HCT116 (cell line): ENCODE results near the gene IP6K3. TPM values are rescaled to one million over a fixed set of nuclear protein-coding genes. Genes with fewer than 3 reads are reported as not detected.

Experiments
- ATAC-seq: fragments of 200-7000 bp; cut with Tn5 transposase; 2 replicates; pipeline ENCODE4 v1.9.1; 2020; ENCODE audit warnings: mild to moderate bottlenecking, moderate library complexity
- BruUV-seq: library from RNA; stranded (reverse); fragments of 400-500 nt; replicated peaks from 2 replicates; lab custom pipeline; 2021; lab: Mats Ljungman, UMichigan
- CTCF ChIA-PET: fragments of 300-600 bp; sonication (Branson Sonifier 250); formaldehyde crosslinking; loops from one replicate; lab custom pipeline; 2021; ENCODE audit warnings: antibody characterized with exemption; lab: Charles Lee
- POLR2A ChIA-PET: fragments of 300-600, 350-600 bp; sonication (Branson Sonifier 250); formaldehyde crosslinking; loops from one replicate; lab custom pipeline; 2021; ENCODE audit warnings: antibody characterized with exemption; lab: Charles Lee
- RAD21 ChIA-PET, 2 experiments: fragments of 300-600 bp; sonication (Branson Sonifier 250); formaldehyde crosslinking; loops; one replicate each; lab custom pipeline; 2023; ENCODE audit warnings: low total read pairs in 2 of 2; ENCODE audit not compliant: uncharacterized antibody in 2 of 2, unreplicated experiment in 2 of 2, low non-redundant PET in 1 of 2; lab: Charles Lee
- DNase-seq: peaks from one replicate; pipeline ENCODE4 v3.0.0-alpha.2; 2010; ENCODE audit warnings: low read depth, low spot score
- H2AFZ ChIP-seq: fragments of 200-600 bp; shearing (Covaris generic), sonication (generic); 2 replicates; pipeline ENCODE4 v1.6.1; 2017; ENCODE audit warnings: low read depth, mixed run types, mixed read lengths, antibody characterized with exemption, low read length; ENCODE audit not compliant: poor library complexity, severe bottlenecking
- H3K27ac ChIP-seq: 2 replicates; pipeline ENCODE4 v1.5.1; 2012; ENCODE audit warnings: low read depth, low read length
- H3K27me3 ChIP-seq: fragments of 200-600 bp; sonication (generic); 2 replicates; pipeline ENCODE4 v1.6.1; 2016; ENCODE audit warnings: mixed run types, low read length, mixed read lengths; ENCODE audit not compliant: insufficient read depth
- H3K36me3 ChIP-seq, 2 experiments: fragments of 200-500 bp in 1 of 2; fragments of 200-600 bp in 1 of 2; sonication (Bioruptor generic) in 1 of 2; sonication (generic) in 1 of 2; 2 replicates each; pipeline versions ENCODE4 v1.5.1 to v1.6.1; 2014 to 2016; ENCODE audit warnings: low read length in 2 of 2, inconsistent platforms in 1 of 2, mixed read lengths in 1 of 2, mixed run types in 1 of 2; ENCODE audit not compliant: insufficient read depth in 2 of 2, control insufficient read depth in 1 of 2
- H3K4me1 ChIP-seq, 2 experiments: fragments of 200-600 bp in 1 of 2; sonication (generic) in 1 of 2; 2 replicates each; pipeline versions ENCODE4 v1.5.1 to v1.6.1; 2012 to 2017; ENCODE audit warnings: low read length in 2 of 2, inconsistent platforms in 1 of 2, mild to moderate bottlenecking in 1 of 2, mixed read lengths in 1 of 2, mixed run types in 1 of 2, moderate library complexity in 1 of 2; ENCODE audit not compliant: insufficient read depth in 2 of 2, control insufficient read depth in 1 of 2
- H3K4me2 ChIP-seq: fragments of 200-600 bp; sonication (generic); 2 replicates; pipeline ENCODE4 v1.6.1; 2017; ENCODE audit warnings: mixed run types, low read length, mixed read lengths
- H3K4me3 ChIP-seq, 2 experiments: fragments of 200-600 bp in 1 of 2; sonication (generic) in 1 of 2; replicated peaks in 1 of 2; 2 replicates each; pipeline ENCODE4 v1.5.1; 2011 to 2016; ENCODE audit warnings: low read length in 2 of 2, control low read depth in 1 of 2, low read depth in 1 of 2, mild to moderate bottlenecking in 1 of 2, mixed read lengths in 1 of 2, mixed run types in 1 of 2
- H3K79me2 ChIP-seq: fragments of 200-600 bp; sonication (generic); 2 replicates; pipeline ENCODE4 v1.6.1; 2017; ENCODE audit warnings: mild to moderate bottlenecking, mixed run types, low read length, moderate library complexity, mixed read lengths; ENCODE audit not compliant: insufficient read depth
- H3K9ac ChIP-seq: fragments of 200-600 bp; sonication (generic); 2 replicates; pipeline ENCODE4 v1.6.1; 2016; ENCODE audit warnings: low read length, mixed read lengths
- H3K9me2 ChIP-seq: fragments of 200-600 bp; sonication (generic), shearing (Covaris generic); 2 replicates; pipeline ENCODE4 v1.6.1; 2017; ENCODE audit warnings: mixed run types, mild to moderate bottlenecking, moderate library complexity; ENCODE audit not compliant: insufficient read depth
- H3K9me3 ChIP-seq, 2 experiments: fragments of 200-500 bp in 1 of 2; fragments of 200-600 bp in 1 of 2; sonication (Bioruptor generic) in 1 of 2; sonication (generic) in 1 of 2; 2 replicates each; pipeline ENCODE4 v1.6.1; 2014 to 2017; ENCODE audit warnings: low read length in 2 of 2, mixed read lengths in 2 of 2, inconsistent platforms in 1 of 2, low read depth in 1 of 2, mild to moderate bottlenecking in 1 of 2, mixed run types in 1 of 2, moderate library complexity in 1 of 2; ENCODE audit not compliant: control insufficient read depth in 1 of 2, insufficient read depth in 1 of 2
- H4K20me1 ChIP-seq: fragments of 200-600 bp; sonication (generic), shearing (Covaris generic); 2 replicates; pipeline ENCODE4 v1.6.1; 2017; ENCODE audit warnings: mixed run types, mild to moderate bottlenecking, moderate library complexity; ENCODE audit not compliant: insufficient read depth
- EZH2 ChIP-seq: fragments of 200-600 bp; sonication (generic); IDR thresholded peaks from 2 replicates; pipeline ENCODE4 v1.6.1; 2017; ENCODE audit warnings: antibody characterized with exemption, mixed run types
- JUND ChIP-seq: IDR thresholded peaks from 2 replicates; pipeline ENCODE4 v1.6.1; 2012
- RAD21 ChIP-seq: IDR thresholded peaks from 2 replicates; pipeline ENCODE4 v1.6.1; 2012; ENCODE audit warnings: low read depth, mild to moderate bottlenecking
- intact Hi-C: fragments of 100-400 bp; cut with micrococcal nuclease; formaldehyde crosslinking; loops from 2 replicates; pipeline ENCODE4 v1.10.0; 2022
- total RNA-seq: library from RNA; stranded (reverse); gene quantifications from one replicate; pipeline ENCODE4 v1.2.1, GENCODE V29; 2021; ENCODE audit not compliant: unreplicated experiment
- TF ChIP-seq, protein P1 (sequence below): IDR thresholded peaks from 2 replicates; pipeline ENCODE4 v1.6.1; 2012; ENCODE audit warnings: low read depth
- TF ChIP-seq, protein P2 (sequence below), 3 experiments: fragments of 200-600 bp in 1 of 3; sonication (generic) in 1 of 3; IDR thresholded peaks in 2 of 3; conservative IDR thresholded peaks in 1 of 3; 2 replicates each; pipeline ENCODE4 v1.5.1; 2012 to 2017; ENCODE audit warnings: low read depth in 2 of 3, low read length in 2 of 3, antibody characterized with exemption in 1 of 3, borderline replicate concordance in 1 of 3, control low read depth in 1 of 3, mild to moderate bottlenecking in 1 of 3, mixed read lengths in 1 of 3, mixed run types in 1 of 3, moderate library complexity in 1 of 3; ENCODE audit not compliant: insufficient read depth in 1 of 3

Gene IP6K3
- total RNA-seq, 1 experiment from 2014 or later, result not detected

DNA sequence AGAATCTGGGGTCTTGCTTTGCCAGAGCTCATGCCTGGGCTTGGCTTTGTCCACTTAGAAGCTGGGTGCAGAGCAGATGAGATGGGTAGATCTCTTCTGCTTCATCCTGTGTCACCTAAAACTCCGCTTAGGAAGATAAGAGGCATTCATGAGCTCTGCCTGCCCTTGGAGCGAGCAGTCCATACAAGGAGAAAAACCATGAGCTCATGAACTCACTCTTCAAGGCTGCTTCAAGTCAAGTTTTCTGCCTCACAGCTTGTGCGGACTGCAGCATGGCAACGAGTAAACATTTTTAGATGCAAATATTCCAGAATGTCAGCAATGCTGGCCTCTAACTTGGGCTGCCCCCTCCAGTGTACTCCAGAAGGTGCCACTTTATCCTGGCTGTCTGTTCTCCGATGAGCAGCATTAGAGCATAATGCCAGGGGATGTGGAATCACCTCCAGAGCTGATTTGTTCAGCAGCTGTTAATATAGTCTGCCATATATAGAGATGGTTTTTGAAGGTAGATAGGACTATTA, 24.5 kb downstream of the IP6K3 start:
- Histone ChIP-seq H3K36me3 (no peaks in the 10 kb centered on the region), H3K9ac (no peak overlapping the region), H3K9me3 (no peaks in the 10 kb centered on the region), H3K27me3 (peaks cover 30% of the 10 kb centered on the region), H3K4me1 (peaks cover under 1 to 3% of the 10 kb centered on the region in 2 experiments; a peak in 3 of 4 replicates), H3K4me3 (no peak overlapping the region), H3K79me2 (no peaks in the 10 kb centered on the region), H3K9me2 (no peaks in the 10 kb centered on the region), H3K27ac (no peak overlapping the region), H4K20me1 (no peaks in the 10 kb centered on the region), H3K4me2 (no peak overlapping the region), H2AFZ (no peak overlapping the region)
- no peak for DNase-seq
- no TSS peak for BruUV-seq
- CTCF ChIA-PET, result interaction anchor here (2.4 kb wide), 1 partner anchor 11 kb away, joined by 12 read pairs; the partner anchor contains the start of gene UQCC2
- POLR2A ChIA-PET, result no interaction called here
- TF ChIP-seq, protein P1, sequence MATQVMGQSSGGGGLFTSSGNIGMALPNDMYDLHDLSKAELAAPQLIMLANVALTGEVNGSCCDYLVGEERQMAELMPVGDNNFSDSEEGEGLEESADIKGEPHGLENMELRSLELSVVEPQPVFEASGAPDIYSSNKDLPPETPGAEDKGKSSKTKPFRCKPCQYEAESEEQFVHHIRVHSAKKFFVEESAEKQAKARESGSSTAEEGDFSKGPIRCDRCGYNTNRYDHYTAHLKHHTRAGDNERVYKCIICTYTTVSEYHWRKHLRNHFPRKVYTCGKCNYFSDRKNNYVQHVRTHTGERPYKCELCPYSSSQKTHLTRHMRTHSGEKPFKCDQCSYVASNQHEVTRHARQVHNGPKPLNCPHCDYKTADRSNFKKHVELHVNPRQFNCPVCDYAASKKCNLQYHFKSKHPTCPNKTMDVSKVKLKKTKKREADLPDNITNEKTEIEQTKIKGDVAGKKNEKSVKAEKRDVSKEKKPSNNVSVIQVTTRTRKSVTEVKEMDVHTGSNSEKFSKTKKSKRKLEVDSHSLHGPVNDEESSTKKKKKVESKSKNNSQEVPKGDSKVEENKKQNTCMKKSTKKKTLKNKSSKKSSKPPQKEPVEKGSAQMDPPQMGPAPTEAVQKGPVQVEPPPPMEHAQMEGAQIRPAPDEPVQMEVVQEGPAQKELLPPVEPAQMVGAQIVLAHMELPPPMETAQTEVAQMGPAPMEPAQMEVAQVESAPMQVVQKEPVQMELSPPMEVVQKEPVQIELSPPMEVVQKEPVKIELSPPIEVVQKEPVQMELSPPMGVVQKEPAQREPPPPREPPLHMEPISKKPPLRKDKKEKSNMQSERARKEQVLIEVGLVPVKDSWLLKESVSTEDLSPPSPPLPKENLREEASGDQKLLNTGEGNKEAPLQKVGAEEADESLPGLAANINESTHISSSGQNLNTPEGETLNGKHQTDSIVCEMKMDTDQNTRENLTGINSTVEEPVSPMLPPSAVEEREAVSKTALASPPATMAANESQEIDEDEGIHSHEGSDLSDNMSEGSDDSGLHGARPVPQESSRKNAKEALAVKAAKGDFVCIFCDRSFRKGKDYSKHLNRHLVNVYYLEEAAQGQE, result no peak
- TF ChIP-seq RAD21 (no peak), JUND (no peak), EZH2 (no peak)
- TF ChIP-seq, protein P2, sequence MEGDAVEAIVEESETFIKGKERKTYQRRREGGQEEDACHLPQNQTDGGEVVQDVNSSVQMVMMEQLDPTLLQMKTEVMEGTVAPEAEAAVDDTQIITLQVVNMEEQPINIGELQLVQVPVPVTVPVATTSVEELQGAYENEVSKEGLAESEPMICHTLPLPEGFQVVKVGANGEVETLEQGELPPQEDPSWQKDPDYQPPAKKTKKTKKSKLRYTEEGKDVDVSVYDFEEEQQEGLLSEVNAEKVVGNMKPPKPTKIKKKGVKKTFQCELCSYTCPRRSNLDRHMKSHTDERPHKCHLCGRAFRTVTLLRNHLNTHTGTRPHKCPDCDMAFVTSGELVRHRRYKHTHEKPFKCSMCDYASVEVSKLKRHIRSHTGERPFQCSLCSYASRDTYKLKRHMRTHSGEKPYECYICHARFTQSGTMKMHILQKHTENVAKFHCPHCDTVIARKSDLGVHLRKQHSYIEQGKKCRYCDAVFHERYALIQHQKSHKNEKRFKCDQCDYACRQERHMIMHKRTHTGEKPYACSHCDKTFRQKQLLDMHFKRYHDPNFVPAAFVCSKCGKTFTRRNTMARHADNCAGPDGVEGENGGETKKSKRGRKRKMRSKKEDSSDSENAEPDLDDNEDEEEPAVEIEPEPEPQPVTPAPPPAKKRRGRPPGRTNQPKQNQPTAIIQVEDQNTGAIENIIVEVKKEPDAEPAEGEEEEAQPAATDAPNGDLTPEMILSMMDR (IDR thresholded peaks at IDR 0.05 in 2 of 3, conservative IDR thresholded peaks at IDR 0.05 in 1 of 3; ENCODE audit: borderline replicate concordance in 1 of 3, insufficient read depth in 1 of 3, low read depth in 2 of 3, low read length in 2 of 3), result no peak
- intact Hi-C loops, result no loop called here
- no peak for ATAC-seq
- RAD21 ChIA-PET, result no interaction called here
